ENCODE data around the gene BORCS6.

Gene BORCS6

GRCh38 chr17:8143581-8144400 is 46.2 kb downstream of the BORCS6 start:
- TF ChIP-seq CTCF (conservative IDR thresholded peaks at IDR 0.05; ENCODE audit: control insufficient read depth, insufficient read depth, low read depth, low read length): no peak
- H3K4me3 ChIP-seq (ENCODE audit: control insufficient read depth, low read depth, low read length): no peak overlapping the region
- no peak for DNase-seq (ENCODE audit: low read depth)

GRCh38 chr17:8142887-8143580 is 46.9 kb downstream of the BORCS6 start:
- no peak for DNase-seq (ENCODE audit: low read depth)
- H3K4me3 ChIP-seq (ENCODE audit: control insufficient read depth, low read depth, low read length): no peak overlapping the region
- TF ChIP-seq CTCF (conservative IDR thresholded peaks at IDR 0.05; ENCODE audit: control insufficient read depth, insufficient read depth, low read depth, low read length): no peak

- no peak for DNase-seq (ENCODE audit: low read depth)
- TF ChIP-seq CTCF (conservative IDR thresholded peaks at IDR 0.05; ENCODE audit: control insufficient read depth, insufficient read depth, low read depth, low read length): no peak
- H3K4me3 ChIP-seq (ENCODE audit: control insufficient read depth, low read depth, low read length): no peak overlapping the region
Measured at GRCh38 chr17:8142158-8142886, 47.7 kb downstream of the BORCS6 start.

DNA sequence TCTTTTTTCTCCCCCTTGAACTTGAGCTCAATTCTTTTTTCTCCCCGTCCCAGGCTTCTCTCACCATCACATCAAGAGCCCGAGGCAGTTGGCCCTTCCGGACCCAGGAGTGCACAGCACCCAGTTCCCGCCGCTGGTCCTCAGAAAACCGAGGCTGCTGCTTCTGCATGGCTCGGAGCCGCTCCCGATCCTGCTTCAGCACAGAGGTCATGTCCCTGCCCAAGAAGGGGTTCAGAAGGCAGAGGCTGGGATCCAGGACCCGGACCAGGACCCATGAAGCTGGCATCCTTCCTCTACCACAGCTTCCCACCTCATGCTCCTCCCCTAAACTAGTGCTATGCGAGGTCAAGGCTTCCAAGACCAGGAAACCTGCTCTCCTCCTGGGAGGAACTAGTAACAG is 48.2 kb downstream of the BORCS6 start:
- H3K4me3 ChIP-seq (ENCODE audit: control insufficient read depth, low read depth, low read length): no peak overlapping the region
- no peak for DNase-seq (ENCODE audit: low read depth)
- no peak for TF ChIP-seq CTCF (conservative IDR thresholded peaks at IDR 0.05; ENCODE audit: control insufficient read depth, insufficient read depth, low read depth, low read length)

GRCh38 chr17:8141045-8141444 is 48.9 kb downstream of the BORCS6 start:
- no peak overlapping the region for H3K4me3 ChIP-seq (ENCODE audit: control insufficient read depth, low read depth, low read length)
- DNase-seq (ENCODE audit: low read depth): no peak
- no peak for TF ChIP-seq CTCF (conservative IDR thresholded peaks at IDR 0.05; ENCODE audit: control insufficient read depth, insufficient read depth, low read depth, low read length)

- DNase-seq (ENCODE audit: low read depth): no peak
- TF ChIP-seq CTCF (conservative IDR thresholded peaks at IDR 0.05; ENCODE audit: control insufficient read depth, insufficient read depth, low read depth, low read length): no peak
- no peak overlapping the region for H3K4me3 ChIP-seq (ENCODE audit: control insufficient read depth, low read depth, low read length)
Measured at GRCh38 chr17:8140065-8141029, 49.6 kb downstream of the BORCS6 start.

Data from fibroblast of mammary gland (primary cell).